ENCODE results near the gene ALK.

Gene ALK

DNA sequence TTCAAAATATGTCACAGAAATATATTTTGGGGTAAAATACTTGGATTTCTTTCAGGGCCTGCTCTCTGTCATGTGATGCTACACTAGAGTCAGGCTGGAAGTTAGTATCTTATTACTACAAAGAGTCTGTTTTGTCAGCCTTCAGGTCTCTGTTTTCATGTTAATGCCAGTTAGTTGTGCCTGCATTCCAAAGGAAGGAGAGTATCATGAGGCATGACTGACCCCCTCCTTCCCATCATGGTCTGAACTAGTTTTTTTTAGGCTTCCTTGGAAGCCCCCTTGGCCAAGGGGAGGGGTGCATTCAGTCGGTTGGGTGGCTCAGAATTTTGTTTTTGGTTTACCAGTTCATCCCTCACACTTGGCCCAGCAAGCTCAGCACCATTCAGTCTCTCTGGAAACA lies 318.0 kb downstream of the ALK start:
- no peak for DNase-seq

DNA sequence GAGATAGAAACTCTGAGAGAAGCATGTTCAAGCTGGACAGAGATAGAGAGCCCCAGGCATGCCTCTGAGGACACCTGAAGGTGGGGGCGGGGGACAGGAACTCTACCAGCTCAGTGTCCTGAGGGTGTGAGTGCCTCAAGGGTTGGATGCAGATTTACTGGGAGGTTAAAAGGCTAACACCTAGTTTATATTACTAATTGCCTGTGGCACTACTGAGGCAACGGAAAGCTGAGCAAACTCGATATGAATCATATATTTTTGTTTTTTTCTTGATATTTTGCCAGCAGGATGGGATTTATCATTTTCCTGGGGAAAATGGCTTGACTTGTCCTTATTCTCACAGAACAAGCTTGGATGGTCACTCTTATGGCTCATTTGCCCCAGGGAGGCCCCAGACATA lies 319.5 kb downstream of the ALK start:
- DNase-seq = no peak

DNA sequence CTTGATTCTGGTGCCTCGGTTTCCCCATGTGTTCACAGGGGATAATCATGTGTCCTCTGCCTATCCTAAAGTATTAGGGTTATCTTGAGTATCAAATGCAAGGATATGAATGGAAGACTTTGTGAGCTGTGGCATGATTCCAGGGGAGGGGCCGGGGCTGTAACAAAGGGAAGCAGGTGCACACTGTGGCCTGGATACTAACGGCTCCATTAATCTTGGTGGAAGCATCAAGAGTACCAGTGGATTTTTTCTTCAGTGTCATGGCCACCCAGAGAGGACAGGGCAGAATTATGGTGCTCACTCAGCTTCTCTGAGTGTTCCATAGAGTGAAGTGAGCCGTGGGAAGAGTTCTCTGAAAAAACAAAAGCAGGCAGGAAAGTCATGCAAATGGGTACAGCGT lies 320.1 kb downstream of the ALK start:
- no peak for DNase-seq

DNA sequence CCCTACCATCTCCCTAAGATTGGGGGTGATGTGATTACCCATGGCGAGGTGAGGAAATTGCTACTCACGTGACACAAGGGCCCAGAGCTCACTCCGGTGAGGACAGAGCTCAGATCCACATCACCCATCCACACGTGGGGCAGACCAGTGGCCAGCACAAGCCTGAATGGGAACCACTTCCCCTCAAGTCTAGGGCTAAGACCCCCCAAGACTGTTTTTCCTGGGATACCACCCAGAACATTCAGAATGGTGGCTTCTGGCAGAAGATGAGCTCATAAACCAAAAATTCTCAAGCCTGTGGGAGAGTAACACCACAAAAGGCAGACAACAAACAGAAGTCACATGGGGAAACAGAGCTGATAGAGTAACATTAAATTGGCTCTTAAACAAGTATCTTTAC lies 321.4 kb downstream of the ALK start:
- DNase-seq = no peak

DNA sequence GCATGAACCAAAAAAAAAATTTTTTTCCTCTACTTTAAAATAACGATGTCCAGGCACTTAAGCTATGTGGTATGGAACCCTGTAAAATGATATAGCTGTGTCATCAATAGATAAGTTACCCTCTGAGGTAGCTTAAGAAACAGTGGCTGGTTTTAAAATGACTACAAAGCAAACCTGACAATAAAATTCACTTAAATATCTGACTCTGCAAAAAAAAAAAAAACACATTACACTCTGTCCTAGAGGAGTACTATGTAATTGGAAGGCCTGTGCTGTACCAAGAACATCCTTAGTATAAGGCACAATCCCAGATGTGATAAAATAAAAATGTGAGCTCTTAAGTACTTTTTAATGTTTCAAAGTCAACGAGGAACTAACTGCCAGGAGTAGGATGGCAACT lies 322.4 kb downstream of the ALK start:
- no peak for DNase-seq

DNA sequence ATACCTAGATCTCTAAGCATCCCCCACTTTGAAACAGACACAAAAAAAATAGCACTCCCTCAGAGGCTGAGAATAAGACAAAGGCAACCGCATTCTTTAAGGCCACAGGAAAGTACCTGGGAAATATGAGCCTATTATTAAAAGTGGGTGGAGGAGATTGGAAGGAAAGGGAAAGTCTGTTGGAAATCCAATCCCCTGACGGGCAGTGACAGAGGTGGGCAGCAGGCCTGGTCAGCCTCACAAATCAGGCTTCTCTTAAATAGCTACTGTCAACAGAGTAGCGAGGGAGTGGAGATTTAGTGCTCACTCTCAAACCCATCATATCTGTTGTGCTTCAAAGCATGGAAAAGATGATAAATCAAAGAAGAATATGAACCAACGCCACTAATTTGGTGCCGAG lies 324.4 kb downstream of the ALK start:
- DNase-seq = no peak

DNA sequence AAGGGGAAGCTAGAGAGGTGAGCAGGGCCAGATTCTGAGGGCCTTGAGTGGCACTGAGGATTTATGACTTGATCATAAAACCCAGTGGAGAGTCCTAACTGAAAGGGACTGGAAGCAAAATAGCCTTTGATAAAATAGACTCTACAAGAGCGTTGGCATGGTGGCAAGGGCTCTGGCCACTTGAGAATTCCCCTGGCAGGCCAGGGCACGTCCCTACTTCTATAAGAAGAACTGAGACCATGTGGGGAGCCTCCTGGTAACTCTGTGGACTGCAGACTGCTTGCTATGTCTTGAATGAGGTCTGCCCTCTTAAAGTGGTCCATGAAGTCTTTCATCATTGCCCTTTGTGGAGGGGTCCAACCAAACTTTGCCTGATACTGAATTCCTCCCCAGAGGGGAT lies 324.8 kb downstream of the ALK start:
- no peak for DNase-seq

DNA sequence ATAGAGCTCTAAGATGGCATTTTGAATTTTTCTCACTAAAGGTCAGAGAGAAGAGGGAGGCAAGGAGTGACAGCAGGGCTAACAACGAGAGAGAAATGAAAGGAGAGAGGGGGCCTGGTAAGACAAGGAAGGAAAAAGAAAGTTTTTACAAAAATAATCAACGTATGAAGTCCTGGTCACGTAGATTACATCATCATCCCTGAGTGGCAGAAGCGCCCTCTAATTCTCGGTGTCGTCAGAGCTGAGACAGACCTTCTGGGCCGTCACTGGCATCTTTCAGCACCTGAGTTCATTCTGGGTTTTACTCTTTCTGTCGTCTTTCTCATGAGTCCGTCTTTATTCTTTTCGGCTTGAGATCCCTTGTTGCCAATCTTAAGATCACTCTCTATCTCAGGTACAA lies 329.8 kb downstream of the ALK start:
- DNase-seq = no peak

DNA sequence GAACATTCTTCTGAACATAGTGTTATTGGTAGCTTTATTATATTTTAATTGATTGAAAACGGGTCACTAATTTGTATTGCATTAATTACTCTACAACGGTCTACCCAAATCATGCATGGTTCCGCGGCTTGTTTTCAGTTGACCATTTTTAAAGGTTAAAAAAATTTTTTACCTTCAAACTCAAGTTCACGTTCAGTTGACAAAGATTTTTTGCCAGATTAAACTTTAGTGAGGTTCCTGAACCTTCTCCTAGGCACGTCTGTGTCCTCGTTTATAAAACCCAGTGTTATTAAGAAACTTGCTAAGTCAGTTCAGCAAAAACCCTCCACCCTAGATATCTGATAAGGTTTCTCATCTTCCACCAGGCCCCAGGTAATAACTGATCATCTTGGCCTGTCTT lies 331.2 kb downstream of the ALK start:
- DNase-seq = no peak

DNA sequence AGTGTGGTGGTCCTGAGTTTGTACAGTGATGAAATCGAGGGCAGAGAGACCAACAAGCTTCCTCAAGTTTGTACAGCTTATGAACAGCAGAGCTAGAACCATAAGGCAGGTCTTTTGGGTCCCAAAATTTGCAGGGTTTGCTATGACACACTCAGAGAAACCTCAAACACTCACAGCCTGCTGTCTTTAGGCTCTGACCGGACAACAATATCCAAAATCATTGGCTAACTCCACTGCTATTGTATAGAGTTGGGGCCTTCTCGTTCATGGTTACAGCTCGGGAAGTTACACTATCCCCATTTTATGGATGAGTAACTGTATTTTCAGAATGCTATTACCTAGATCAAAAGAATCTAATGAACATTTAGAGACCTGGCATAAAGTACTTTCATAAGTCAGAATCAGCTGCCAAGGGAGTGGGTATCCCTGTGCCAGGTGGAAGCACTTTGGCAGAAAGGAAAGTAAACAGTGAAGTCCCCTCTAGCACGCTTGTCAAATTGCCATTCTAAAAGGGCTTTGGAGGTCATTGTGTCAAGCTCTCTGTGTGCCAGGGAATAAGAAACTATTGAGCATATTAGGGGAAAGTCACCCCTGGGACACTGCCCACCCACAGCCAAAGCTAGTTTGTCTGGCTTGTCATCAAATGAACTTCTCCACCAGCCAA lies 331.8 kb downstream of the ALK start:
- no peak for DNase-seq

DNA sequence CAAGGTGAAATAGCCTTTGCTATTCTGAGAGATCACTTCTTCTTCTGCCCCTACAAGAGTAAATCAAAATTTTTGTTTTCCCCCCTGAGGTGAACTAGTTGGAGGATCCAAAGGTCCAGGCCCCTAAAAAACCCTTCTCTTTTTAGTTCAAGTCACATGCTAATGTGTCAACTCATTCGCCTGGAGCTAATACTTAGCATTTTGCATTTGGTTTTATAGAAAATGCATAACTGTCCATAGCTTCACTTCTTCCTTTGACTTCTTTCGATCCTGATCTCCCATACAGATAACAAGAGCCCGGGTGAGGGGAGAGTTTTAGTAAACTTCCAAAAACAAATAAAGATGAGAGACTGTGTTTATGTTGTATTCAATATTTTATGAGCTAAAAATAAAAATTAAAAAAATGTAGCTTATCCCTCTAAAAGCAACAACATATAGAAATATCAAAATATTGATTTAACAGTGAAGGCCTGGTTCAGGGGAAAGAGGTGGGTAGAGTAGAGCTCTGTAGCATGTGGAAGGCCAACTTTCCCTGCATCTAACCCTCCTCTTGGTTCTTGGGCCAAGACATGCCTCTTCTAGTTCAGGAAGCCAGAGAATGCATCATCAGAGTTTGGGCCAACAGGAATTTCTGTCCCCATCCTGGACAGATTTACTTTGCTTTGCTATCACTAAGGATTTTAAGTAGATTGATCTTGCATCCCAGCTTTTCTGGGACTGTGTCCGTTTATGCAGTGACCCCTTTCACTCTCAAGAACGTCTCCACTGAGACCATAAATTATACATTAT lies 333.8 kb downstream of the ALK start:
- DNase-seq = no peak

DNA sequence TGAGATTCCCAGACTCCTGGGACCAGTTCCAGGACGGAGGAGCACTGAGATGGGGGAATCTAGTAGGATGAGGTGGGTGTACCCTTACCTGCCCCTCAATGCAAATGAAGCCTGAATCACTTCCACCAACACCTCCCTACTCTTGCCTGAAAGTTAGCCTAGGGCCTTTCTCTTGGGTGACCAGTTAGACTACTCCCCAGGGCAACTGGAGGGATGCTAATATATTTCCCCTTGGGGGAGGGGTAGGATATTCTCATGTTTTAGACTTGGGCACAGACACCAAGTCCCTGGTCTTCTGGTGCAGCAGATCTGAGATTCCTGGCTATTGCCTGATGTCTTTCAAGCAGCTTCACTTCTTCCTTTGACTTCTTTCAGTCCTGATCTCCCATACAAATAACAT lies 334.5 kb downstream of the ALK start:
- DNase-seq = no peak

DNA sequence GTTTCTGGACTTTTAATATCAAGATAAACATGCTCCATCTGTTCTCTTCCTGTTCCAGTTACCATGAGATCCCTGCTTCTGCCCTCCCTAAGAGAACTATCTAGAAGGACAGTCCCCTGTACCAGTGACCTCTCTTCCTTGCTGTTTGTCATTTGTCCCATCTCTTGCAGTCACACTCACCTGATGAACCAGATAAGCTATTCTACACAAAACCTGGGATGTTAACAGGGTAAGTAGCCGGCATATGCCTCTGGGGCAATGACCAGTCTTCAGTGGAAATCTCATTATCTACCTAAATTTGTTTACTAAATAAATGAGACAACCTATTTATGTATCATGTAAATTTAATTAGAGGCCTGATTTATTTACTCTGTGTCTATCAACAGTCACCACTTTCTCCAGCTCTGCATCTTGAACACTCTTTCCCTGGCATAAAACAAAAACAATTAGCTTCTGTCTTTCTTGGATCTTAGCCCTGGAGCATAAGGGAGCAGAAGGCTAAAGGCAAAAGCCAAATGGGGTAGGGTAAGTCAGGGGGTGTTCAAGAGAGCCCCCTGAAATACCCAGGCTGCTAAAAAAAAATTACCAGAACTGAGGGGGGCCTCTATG lies 337.7 kb downstream of the ALK start:
- DNase-seq = no peak

DNA sequence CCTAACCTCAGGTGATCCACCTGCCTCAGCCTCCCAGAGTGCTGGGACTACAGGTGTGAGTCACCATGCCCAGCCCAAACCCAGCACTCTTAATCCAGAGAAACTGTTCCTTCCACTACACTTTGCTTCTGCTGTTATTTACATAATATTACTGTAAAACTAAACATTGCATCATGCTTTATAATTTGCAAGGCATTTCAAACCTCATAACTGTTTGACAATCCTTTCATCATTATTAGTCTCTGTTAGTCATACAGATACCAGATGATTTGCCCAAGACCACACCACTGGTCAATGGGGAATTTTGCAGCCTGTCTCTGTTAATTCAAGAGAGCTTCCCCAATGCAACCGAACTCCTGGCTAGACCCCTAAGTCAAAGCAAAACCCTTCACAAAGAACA lies 338.3 kb downstream of the ALK start:
- DNase-seq = no peak

DNA sequence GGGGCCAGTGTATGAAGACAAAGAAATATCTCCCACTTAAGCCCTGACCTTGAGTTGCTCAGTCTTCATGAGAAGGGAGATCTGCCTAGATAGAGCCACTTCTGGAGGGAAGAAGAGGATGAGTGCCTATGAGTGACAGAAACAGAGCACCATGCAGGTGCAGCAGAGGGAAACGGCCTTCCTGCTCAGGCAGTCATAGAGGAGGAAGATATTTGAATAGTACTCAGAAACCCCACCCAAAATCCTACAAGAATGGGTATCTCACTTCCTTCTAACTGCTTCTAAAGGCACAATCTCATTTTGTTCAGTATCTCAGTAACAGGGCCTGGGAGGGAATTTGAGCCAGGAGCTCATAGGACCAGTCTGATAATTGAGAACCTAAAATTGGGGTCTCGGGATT lies 339.3 kb downstream of the ALK start:
- DNase-seq = no peak

DNA sequence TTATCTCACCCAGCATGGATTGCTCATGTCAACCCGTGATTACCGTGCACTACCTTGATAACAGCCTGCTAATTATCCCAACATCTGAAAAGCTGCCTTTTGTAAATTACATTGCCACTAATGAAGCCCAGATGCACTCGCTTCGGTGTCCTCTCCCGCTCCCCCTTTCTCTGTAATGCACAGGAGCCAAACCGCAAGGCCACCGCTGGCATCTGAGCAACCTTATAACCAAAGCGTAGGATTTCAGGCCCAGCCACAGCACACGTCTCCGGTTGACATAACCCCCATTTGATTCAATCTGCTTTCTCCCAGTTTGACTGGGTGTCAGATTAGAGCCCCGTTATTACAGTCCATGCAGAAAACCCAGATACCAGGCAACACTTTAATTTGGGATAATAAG lies 341.2 kb downstream of the ALK start:
- DNase-seq = peak; percentile 53

DNA sequence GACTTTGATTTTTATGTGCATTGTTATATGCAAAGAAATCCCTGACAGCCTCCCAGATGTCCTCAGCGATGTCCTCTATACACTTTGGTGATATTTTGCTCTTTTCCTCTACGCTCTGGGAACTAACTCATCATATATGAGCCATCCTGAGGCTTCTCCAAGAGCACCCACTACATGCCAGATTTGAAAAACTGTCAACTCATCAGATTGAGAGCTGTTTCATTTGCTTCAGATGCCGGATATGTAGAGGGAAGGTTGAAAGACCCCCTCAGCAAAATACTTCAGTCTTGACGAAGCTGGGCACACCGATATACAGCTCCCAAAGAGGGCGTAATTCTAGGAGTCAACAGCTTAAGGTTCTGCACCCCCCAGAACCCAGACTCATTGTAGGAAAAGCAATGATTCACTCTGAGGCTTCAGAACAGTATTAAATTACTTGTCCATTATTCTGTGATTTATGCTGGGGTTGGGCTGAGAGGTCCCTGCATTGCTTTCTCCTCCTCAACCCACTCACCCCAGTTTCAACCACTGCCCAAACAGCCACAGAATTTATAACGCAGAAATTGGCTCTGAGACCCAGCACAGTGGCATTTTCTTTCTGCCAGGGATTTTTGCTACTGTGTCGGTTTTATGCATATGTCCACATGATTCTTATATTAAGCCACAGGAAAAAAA lies 341.8 kb downstream of the ALK start:
- no peak for DNase-seq

DNA sequence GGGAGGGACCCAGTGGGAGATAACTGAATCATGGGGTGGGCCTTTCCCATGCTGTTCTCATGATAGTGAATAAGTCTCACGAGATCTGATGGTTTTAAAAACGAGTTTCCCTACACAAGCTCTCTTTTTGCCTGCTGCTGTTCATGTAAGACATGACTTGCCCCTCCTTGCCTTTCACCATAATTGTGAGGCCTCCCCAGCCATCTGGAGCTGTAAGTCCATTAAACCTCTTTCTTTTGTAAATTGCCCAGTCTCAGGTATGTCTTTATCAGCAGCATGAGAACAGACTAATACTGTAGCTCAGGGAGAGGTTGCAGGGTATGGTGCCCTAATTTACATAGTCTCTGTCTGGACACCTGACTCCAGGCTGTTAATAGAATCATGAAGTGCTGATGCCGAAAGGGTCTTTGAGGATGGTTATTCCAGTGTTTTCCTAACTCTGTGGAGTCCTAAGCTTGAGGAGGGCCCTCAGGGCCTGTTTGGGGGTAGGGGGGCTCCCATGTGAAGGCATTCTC lies 343.2 kb downstream of the ALK start:
- DNase-seq = no peak

DNA sequence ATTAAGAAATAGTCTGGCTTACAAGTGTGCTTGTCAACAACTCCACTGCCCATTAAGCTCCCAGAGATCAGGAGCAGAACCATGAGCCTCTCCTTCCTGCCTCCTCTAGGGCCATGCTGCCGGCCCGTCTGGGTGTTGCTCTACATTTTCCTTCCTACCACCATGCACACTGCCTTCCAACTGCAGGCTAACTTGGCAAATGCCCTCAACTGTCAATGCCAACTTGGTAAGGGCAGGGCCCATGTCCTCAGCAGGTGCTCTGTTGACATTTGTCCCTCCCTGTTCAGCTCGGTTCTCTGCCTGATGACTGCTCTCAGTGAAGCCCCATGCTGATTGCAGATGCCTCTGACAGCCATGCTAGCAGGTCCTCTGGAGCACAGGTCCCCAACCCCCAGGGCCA lies 345.2 kb downstream of the ALK start:
- no peak for DNase-seq

DNA sequence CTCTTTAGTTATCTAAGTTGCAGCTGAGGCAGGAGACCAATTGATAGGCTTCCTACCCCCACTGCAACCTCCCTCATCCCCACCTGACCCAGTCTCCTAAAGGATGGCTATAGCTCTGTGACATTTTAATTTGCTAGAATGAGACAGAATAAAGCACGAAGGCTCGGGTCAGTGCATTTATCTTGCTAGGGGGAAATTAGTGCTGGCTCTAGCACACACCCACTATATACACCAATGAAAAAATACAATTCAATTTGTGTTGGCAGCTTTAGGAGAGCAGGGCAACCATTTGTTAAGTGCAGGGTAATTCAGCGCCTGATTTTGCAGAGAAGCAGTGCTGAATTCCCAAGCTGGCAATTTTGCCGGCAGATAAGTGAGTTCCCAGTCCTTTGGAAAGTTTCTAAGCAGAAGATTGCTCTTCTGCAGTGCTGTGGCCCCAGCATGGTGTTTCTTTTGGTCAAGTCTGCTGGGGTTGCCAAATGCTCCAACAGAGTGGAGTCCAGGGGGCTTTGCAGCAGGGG lies 346.0 kb downstream of the ALK start:
- no peak for DNase-seq

DNA sequence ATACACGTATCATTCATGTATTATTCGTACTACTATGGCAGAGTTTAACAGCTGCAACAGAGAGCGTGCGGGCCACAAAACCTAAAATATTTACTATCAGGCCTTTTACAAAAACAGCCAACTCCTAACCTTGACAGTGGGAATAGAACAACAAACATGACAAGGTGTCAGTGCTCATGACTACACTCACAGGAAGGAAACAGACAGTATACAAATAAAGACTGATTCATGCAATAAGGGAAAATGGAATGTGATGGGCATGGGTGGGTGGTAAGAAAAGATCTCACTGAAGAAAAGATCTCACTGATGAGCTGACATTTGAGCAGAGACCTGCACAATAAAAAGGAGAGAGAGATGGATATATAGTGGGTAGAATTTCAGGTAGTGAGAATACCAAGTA lies 347.8 kb downstream of the ALK start:
- DNase-seq = no peak

DNA sequence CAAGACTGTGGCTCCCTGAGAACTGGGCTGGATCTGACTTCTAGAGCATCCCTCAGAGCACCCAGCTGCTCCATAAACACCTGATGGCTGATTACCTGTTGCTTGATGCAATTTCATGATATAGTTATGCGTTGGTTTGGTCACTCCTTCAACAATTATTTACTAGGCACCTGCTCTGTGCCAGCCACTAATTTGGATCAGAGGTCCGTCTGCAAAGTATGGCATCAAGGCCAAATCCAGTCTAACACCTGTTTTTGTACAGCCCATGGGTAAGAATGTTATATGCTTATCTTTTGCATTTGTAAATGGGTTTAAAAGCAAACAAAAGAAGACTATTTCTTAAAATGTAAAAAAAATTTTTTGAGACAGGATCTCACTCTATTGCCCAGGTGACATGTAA lies 348.2 kb downstream of the ALK start:
- no peak for DNase-seq

DNA sequence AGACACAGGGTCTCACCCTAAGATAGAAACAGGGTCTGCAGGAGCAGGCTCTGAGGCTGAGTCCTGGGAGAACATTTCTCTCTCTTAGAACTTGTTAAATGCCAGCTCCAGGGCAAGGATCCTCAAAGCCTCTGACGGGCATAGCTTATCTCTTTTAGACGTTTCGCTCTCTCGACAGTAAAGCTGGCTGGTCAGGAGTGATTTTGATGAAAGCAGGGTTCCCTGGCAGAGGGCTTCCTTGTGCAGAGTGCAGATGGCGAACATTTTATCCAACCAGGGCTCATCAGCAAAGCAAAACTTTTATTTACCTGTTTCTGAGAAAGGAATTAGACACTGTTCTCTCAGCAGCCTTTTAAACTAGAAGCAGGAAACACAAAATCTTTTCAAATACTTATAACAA lies 350.8 kb downstream of the ALK start:
- no peak for DNase-seq
